Cardiac atrium fibroblast (primary cell): ENCODE data around the gene NPFFR2. TPM values are rescaled to one million over a fixed set of nuclear protein-coding genes. Genes with fewer than 3 reads are reported as not detected.

ENCODE experiments used
- total RNA-seq: library from RNA; depleted of rRNA; stranded (reverse); fragments of >200 nt; gene quantifications from 2 replicates; pipeline ENCODE4 v1.2.3, GENCODE V29; 2015

Gene NPFFR2
- not detected in 2 replicates for total RNA-seq

GRCh38 chr4:72031868-72032608 lies at the start of gene NPFFR2:
Gene NPFFR2, plus strand, starts transcription at chr4:72032000. Its CDS starts 96,592 bp downstream, at chr4:72128592.

Other genes with a start within 250 kb of the NPFFR2 start
- not detected in 2 replicates for gene GC, start 247.9 kb upstream of the NPFFR2 start, total RNA-seq